Liver (tissue), 3 donors: Measurements from ENCODE around the gene SLC27A3.

ENCODE experiments used
- EGR1 ChIP-seq, 2 donors: IDR thresholded peaks; 2 replicates each; pipeline ENCODE4 v1.6.1; 2016 to 2018; ENCODE audit warnings: antibody characterized with exemption in 2 of 2, low read depth in 2 of 2
- GABPA ChIP-seq, 2 donors: IDR thresholded peaks in 1 of 2; conservative IDR thresholded peaks in 1 of 2; 2 replicates each; pipeline ENCODE4 v1.6.1; 2016; ENCODE audit warnings: antibody characterized with exemption in 2 of 2, mild to moderate bottlenecking in 1 of 2, moderate library complexity in 1 of 2
- JUND ChIP-seq, 2 donors: IDR thresholded peaks; 2 replicates each; pipeline ENCODE4 v1.6.1; 2016; ENCODE audit warnings: antibody characterized with exemption in 2 of 2
- NR2F2 ChIP-seq: IDR thresholded peaks from 2 replicates; pipeline ENCODE4 v1.6.1; 2016; ENCODE audit warnings: antibody characterized with exemption
- RAD21 ChIP-seq, 2 donors: IDR thresholded peaks; 2 replicates each; pipeline ENCODE4 v1.6.1; 2016; ENCODE audit warnings: antibody characterized with exemption in 2 of 2, mild to moderate bottlenecking in 2 of 2
- RXRA ChIP-seq, 2 donors: IDR thresholded peaks; 2 replicates each; pipeline ENCODE4 v1.6.1; 2017 to 2018; ENCODE audit warnings: antibody characterized with exemption in 2 of 2, mild to moderate bottlenecking in 1 of 2
- SP1 ChIP-seq: IDR thresholded peaks from 2 replicates; pipeline ENCODE4 v1.6.1; 2018; ENCODE audit warnings: antibody characterized with exemption, mild to moderate bottlenecking
- TAF1 ChIP-seq: conservative IDR thresholded peaks from 2 replicates; pipeline ENCODE4 v1.6.1; 2016; ENCODE audit warnings: antibody characterized with exemption, mild to moderate bottlenecking
- YY1 ChIP-seq: IDR thresholded peaks from 2 replicates; pipeline ENCODE4 v1.6.1; 2016; ENCODE audit warnings: antibody characterized with exemption, mild to moderate bottlenecking
- TF ChIP-seq, protein P1 (sequence below): fragments of 150-350 bp; IDR thresholded peaks from 2 replicates; pipeline ENCODE4 v1.5.1; 2017; ENCODE audit warnings: improper control_type of control experiment, low read depth, low read length; ENCODE audit not compliant: missing input control
- TF ChIP-seq, protein P2 (sequence below): IDR thresholded peaks from 2 replicates; pipeline ENCODE4 v1.6.1; 2016; ENCODE audit warnings: antibody characterized with exemption
- TF ChIP-seq, protein P3 (sequence below): IDR thresholded peaks from 2 replicates; pipeline ENCODE4 v1.6.1; 2016; ENCODE audit warnings: antibody characterized with exemption, mild to moderate bottlenecking
- TF ChIP-seq, protein P4 (sequence below): IDR thresholded peaks from 2 replicates; pipeline ENCODE4 v1.6.1; 2016; ENCODE audit warnings: antibody characterized with exemption
- donor health status: healthy.
- donor health status: healthy.

DNA sequence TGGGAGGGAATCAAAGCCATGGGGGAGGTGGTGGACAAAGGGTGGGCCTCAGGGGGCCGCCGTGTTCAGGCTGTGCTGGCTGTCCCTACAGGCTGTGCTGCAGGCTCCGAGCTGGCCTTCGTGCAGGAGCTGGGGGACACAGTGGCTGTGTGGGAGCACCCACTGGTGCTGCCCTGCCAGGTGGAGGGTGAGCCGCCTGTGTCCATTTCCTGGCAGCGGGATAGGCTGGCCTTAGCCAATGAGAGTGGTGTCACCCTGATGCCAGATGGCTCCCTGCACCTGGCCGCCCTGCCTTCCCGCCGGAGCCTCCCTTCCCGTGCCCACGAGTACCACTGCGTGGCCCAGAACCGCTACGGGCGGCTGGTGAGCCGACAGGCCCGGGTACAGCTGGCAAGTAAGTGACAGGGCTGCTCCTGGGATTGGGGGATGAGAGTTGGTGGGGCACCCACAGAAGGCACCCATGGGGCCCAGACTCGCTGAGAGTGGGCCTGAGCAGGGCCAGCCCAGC lies 20.2 kb downstream of the SLC27A3 start:
- TF ChIP-seq RXRA (IDR thresholded peaks at IDR 0.05) (no peak), RAD21 (IDR thresholded peaks at IDR 0.05) (no peak), SP1 (no peak), TAF1 (no peak), GABPA (IDR thresholded peaks at IDR 0.05 in 1 of 2, conservative IDR thresholded peaks at IDR 0.05 in 1 of 2) (no peak), NR2F2 (no peak), EGR1 (IDR thresholded peaks at IDR 0.05; ENCODE audit: low read depth in 2 of 2) (no peak), YY1 (no peak), JUND (IDR thresholded peaks at IDR 0.05) (no peak)
- TF ChIP-seq, protein P1, sequence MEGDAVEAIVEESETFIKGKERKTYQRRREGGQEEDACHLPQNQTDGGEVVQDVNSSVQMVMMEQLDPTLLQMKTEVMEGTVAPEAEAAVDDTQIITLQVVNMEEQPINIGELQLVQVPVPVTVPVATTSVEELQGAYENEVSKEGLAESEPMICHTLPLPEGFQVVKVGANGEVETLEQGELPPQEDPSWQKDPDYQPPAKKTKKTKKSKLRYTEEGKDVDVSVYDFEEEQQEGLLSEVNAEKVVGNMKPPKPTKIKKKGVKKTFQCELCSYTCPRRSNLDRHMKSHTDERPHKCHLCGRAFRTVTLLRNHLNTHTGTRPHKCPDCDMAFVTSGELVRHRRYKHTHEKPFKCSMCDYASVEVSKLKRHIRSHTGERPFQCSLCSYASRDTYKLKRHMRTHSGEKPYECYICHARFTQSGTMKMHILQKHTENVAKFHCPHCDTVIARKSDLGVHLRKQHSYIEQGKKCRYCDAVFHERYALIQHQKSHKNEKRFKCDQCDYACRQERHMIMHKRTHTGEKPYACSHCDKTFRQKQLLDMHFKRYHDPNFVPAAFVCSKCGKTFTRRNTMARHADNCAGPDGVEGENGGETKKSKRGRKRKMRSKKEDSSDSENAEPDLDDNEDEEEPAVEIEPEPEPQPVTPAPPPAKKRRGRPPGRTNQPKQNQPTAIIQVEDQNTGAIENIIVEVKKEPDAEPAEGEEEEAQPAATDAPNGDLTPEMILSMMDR = no peak
- TF ChIP-seq, protein P2, sequence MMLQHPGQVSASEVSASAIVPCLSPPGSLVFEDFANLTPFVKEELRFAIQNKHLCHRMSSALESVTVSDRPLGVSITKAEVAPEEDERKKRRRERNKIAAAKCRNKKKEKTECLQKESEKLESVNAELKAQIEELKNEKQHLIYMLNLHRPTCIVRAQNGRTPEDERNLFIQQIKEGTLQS = no peak
- TF ChIP-seq, protein P3, sequence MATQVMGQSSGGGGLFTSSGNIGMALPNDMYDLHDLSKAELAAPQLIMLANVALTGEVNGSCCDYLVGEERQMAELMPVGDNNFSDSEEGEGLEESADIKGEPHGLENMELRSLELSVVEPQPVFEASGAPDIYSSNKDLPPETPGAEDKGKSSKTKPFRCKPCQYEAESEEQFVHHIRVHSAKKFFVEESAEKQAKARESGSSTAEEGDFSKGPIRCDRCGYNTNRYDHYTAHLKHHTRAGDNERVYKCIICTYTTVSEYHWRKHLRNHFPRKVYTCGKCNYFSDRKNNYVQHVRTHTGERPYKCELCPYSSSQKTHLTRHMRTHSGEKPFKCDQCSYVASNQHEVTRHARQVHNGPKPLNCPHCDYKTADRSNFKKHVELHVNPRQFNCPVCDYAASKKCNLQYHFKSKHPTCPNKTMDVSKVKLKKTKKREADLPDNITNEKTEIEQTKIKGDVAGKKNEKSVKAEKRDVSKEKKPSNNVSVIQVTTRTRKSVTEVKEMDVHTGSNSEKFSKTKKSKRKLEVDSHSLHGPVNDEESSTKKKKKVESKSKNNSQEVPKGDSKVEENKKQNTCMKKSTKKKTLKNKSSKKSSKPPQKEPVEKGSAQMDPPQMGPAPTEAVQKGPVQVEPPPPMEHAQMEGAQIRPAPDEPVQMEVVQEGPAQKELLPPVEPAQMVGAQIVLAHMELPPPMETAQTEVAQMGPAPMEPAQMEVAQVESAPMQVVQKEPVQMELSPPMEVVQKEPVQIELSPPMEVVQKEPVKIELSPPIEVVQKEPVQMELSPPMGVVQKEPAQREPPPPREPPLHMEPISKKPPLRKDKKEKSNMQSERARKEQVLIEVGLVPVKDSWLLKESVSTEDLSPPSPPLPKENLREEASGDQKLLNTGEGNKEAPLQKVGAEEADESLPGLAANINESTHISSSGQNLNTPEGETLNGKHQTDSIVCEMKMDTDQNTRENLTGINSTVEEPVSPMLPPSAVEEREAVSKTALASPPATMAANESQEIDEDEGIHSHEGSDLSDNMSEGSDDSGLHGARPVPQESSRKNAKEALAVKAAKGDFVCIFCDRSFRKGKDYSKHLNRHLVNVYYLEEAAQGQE = no peak
- TF ChIP-seq, protein P4, sequence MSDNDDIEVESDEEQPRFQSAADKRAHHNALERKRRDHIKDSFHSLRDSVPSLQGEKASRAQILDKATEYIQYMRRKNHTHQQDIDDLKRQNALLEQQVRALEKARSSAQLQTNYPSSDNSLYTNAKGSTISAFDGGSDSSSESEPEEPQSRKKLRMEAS = no peak
